Testis (tissue), 3 donors: ENCODE data around the gene ARMC6. TPM values are rescaled to one million over a fixed set of nuclear protein-coding genes. Genes with fewer than 3 reads are reported as not detected.

Experiments
- DNase-seq: peaks from one replicate; pipeline ENCODE4 v3.0.0-alpha.2; 2019
- H3K27ac ChIP-seq, 2 donors: fragments of 200-600 bp; sonication (generic); one replicate each; pipeline ENCODE4 v1.5.1; 2019
- H3K27me3 ChIP-seq: fragments of 200-600 bp; sonication (generic); one replicate; pipeline ENCODE4 v1.5.1; 2019
- H3K36me3 ChIP-seq: fragments of 200-600 bp; sonication (generic); one replicate; pipeline ENCODE4 v1.5.1; 2017; ENCODE audit warnings: low read depth; ENCODE audit errors: missing control alignments
- H3K4me1 ChIP-seq: fragments of 200-600 bp; sonication (generic); one replicate; pipeline ENCODE4 v1.5.1; 2019
- H3K4me3 ChIP-seq, 2 donors: fragments of 200-600 bp; sonication (generic); one replicate each; pipeline ENCODE4 v1.5.1; 2017 to 2019
- H3K9me3 ChIP-seq: fragments of 200-600 bp; sonication (generic); one replicate; pipeline ENCODE4 v1.5.1; 2017
- CTCF ChIP-seq, 3 experiments: fragments of 450-650 bp in 2 of 3; fragments of 200-600 bp in 1 of 3; sonication (generic) in 1 of 3; IDR thresholded peaks; one replicate each; pipeline ENCODE4 v1.5.1; 2016 to 2019; ENCODE audit warnings: antibody characterized with exemption in 3 of 3, mild to moderate bottlenecking in 2 of 3, moderate library complexity in 1 of 3
- POLR2A ChIP-seq: fragments of 450-650 bp; IDR thresholded peaks from one replicate; pipeline ENCODE4 v1.6.1; 2017; ENCODE audit warnings: antibody characterized with exemption, mild to moderate bottlenecking, moderate library complexity
- WGBS, 2 donors: methylation state at CpG; one replicate each; pipeline ENCODE4 v1.1.5; 2018; 5-methylcytosine and 5-hydroxymethylcytosine counted together
- intact Hi-C: fragments of 100-400 bp; cut with DNase I; formaldehyde crosslinking; loops from one replicate; pipeline ENCODE4 v1.15.1; 2023; ENCODE audit warnings: low total_unique reads
- polyA plus RNA-seq: library from polyadenylated mRNA; stranded (reverse); fragments of 350-450 nt; fragmentation: Illumina TruSeq; extraction: RNeasy Lipid Tissue Mini Kit (QIAGEN cat#74804); gene quantifications from one replicate; pipeline ENCODE4 v1.2.3, GENCODE V29; 2014; ENCODE audit warnings: low read depth, low replicate concordance; ENCODE audit not compliant: insufficient read depth
- total RNA-seq, 2 donors: library from RNA; depleted of rRNA; stranded (reverse); fragments of >200 nt; gene quantifications; one replicate each; pipeline ENCODE4 v1.2.3, GENCODE V29; 2016

ARMC6 gene
- total and polyA plus RNA-seq, 3 donors from 2014 or later = 53.2 to 62.0 (median 57.0) TPM

GRCh38 chr19:19025861-19026260 is 7.5 kb upstream of the ARMC6 start:
- 90 to 99% methylated on average over 11 of the region's 11 CpGs for WGBS, 2 donors
- no peak overlapping the region for H3K4me3 ChIP-seq

GRCh38 chr19:19026299-19026971 is 7.0 kb upstream of the ARMC6 start:
- DNase-seq = peak; percentile 49
- WGBS, 2 donors = 66 to 77% methylated on average over 10 of the region's 10 CpGs
- Histone ChIP-seq H3K4me1 (no peaks in the 10 kb centered on the region), H3K36me3 (no peaks in the 10 kb centered on the region), H3K9me3 (no peaks in the 10 kb centered on the region), H3K27ac (no peak overlapping the region), H3K27me3 (no peaks in the 10 kb centered on the region), H3K4me3 (no peak overlapping the region)
- intact Hi-C loops = no loop called here
- TF ChIP-seq POLR2A = no peak
- no peak for TF ChIP-seq CTCF (IDR thresholded peaks at IDR 0.05)

More at GRCh38 chr19:19025861-19026260, 7.5 kb upstream of the ARMC6 start:
- Histone ChIP-seq H3K36me3 (no peaks in the 10 kb centered on the region), H3K9me3 (no peaks in the 10 kb centered on the region), H3K27ac (no peak overlapping the region), H3K27me3 (no peaks in the 10 kb centered on the region), H3K4me1 (no peaks in the 10 kb centered on the region)
- intact Hi-C loops = no loop called here
- no peak for DNase-seq
- TF ChIP-seq POLR2A = no peak
- TF ChIP-seq CTCF (IDR thresholded peaks at IDR 0.05) = no peak

- WGBS, 2 donors = 88 to 92% methylated on average over 4 of the region's 4 CpGs
- intact Hi-C loops = no loop called here
- Histone ChIP-seq H3K27ac (no peak overlapping the region), H3K27me3 (no peaks in the 10 kb centered on the region), H3K36me3 (no peaks in the 10 kb centered on the region), H3K4me1 (peaks cover 5% of the 10 kb centered on the region), H3K9me3 (no peaks in the 10 kb centered on the region), H3K4me3 (no peak overlapping the region)
- DNase-seq = no peak
- TF ChIP-seq POLR2A (no peak), CTCF (IDR thresholded peaks at IDR 0.05) (no peak)
These were observed 6.2 kb upstream of the ARMC6 start for GRCh38 chr19:19027228-19027627.

GRCh38 chr19:19028526-19028925 is 4.9 kb upstream of the ARMC6 start:
- no peak overlapping the region for H3K27ac ChIP-seq
- H3K4me3 ChIP-seq = no peak overlapping the region
- H3K27me3 ChIP-seq = no peaks in the 10 kb centered on the region
- WGBS, 2 donors = 87 to 92% methylated on average over 8 to 9 of the region's 9 CpGs
- no peak for DNase-seq
- no peak for TF ChIP-seq POLR2A
- no peak for TF ChIP-seq CTCF (IDR thresholded peaks at IDR 0.05)
- H3K36me3 ChIP-seq = no peaks in the 10 kb centered on the region
- intact Hi-C loops = no loop called here
- peaks cover 10% of the 10 kb centered on the region for H3K4me1 ChIP-seq
- no peaks in the 10 kb centered on the region for H3K9me3 ChIP-seq

- H3K27ac ChIP-seq = no peak overlapping the region
- WGBS, 2 donors = 52 to 64% methylated on average over 5 of the region's 5 CpGs
- peak overlapping the region in 1 of 2 donors; percentile 90 for H3K4me3 ChIP-seq
- no peaks in the 10 kb centered on the region for H3K27me3 ChIP-seq
- DNase-seq = no peak
- H3K36me3 ChIP-seq = no peaks in the 10 kb centered on the region
- no peaks in the 10 kb centered on the region for H3K9me3 ChIP-seq
- intact Hi-C loops = no loop called here
- peaks cover 18% of the 10 kb centered on the region for H3K4me1 ChIP-seq
- TF ChIP-seq CTCF (IDR thresholded peaks at IDR 0.05) (no peak), POLR2A (no peak)
These were observed 1.5 kb upstream of the ARMC6 start for GRCh38 chr19:19031891-19032290.
